T-cell (primary cell): Measurements from ENCODE around the gene DCAF4. TPM values are rescaled to one million over a fixed set of nuclear protein-coding genes. Genes with fewer than 3 reads are reported as not detected.

Experiments used
- ATAC-seq, 4 experiments: fragments of 200-7000 bp in 3 of 4; fragments of 150-1000 bp in 1 of 4; cut with Tn5 transposase; replicated peaks in 1 of 4; 1 replicate in 3 of 4; 2 replicates in 1 of 4; pipeline ENCODE4 v1.10.0; 2021; ENCODE audit warnings: moderate library complexity in 3 of 4, mild to moderate bottlenecking in 2 of 4, moderate number of reproducible peaks in 1 of 4
- CTCF ChIA-PET, 2 donors: fragments of 300-600 bp; sonication (Branson Sonifier 250); formaldehyde crosslinking; loops; one replicate each; lab custom pipeline; 2022; ENCODE audit warnings: antibody characterized with exemption in 2 of 2; lab: Charles Lee
- POLR2A ChIA-PET, 2 donors: fragments of 300-600 bp; sonication (Branson Sonifier 250); formaldehyde crosslinking; loops; one replicate each; lab custom pipeline; 2022; ENCODE audit warnings: antibody characterized with exemption in 2 of 2; lab: Charles Lee
- DNase-seq, 35 experiments: peaks; one replicate each; pipeline versions ENCODE4 v3.0.0 to v3.0.0-alpha.2; 2013 to 2023
- H3K27ac ChIP-seq: one replicate; pipeline ENCODE4 v1.5.1; 2013; ENCODE audit warnings: low read length
- H3K27me3 ChIP-seq, 2 experiments: replicated peaks in 1 of 2; 1 replicate in 1 of 2; 2 replicates in 1 of 2; pipeline versions ENCODE4 v1.6.1 to v1.7.0; 2013; ENCODE audit warnings: low read length in 1 of 2, mixed read lengths in 1 of 2; ENCODE audit not compliant: control insufficient read depth in 2 of 2, insufficient read depth in 2 of 2; ENCODE audit errors: extremely low read depth in 1 of 2
- H3K36me3 ChIP-seq, 2 donors: 1 replicate in 1 of 2; 2 replicates in 1 of 2; pipeline versions ENCODE4 v1.6.1 to v1.7.0; 2013; ENCODE audit warnings: low read length in 1 of 2; ENCODE audit not compliant: control insufficient read depth in 2 of 2, insufficient read depth in 1 of 2; ENCODE audit errors: extremely low read depth in 1 of 2
- H3K4me1 ChIP-seq, 2 experiments: 1 replicate in 1 of 2; 2 replicates in 1 of 2; pipeline versions ENCODE4 v1.6.1 to v1.7.0; 2013; ENCODE audit warnings: low read length in 2 of 2, mixed read lengths in 1 of 2; ENCODE audit not compliant: insufficient read depth in 2 of 2, control insufficient read depth in 1 of 2; ENCODE audit errors: extremely low read depth in 1 of 2
- H3K4me3 ChIP-seq, 2 donors: 1 replicate in 1 of 2; 2 replicates in 1 of 2; pipeline versions ENCODE4 v1.5.1 to v1.7.0; 2013; ENCODE audit warnings: mild to moderate bottlenecking in 2 of 2, low read length in 1 of 2, moderate library complexity in 1 of 2; ENCODE audit not compliant: control insufficient read depth in 1 of 2; ENCODE audit errors: extremely low read depth in 1 of 2
- H3K9me3 ChIP-seq: 2 replicates; pipeline ENCODE4 v1.7.0; 2013
- H3K27ac Mint-ChIP-seq, 2 donors: one replicate each; pipeline ENCODE4 v1.8.0; 2020 to 2021; ENCODE audit warnings: mild to moderate bottlenecking in 2 of 2, mixed read lengths in 2 of 2
- H3K27me3 Mint-ChIP-seq, 2 donors: one replicate each; pipeline ENCODE4 v1.8.0; 2021 to 2022; ENCODE audit warnings: mixed read lengths in 2 of 2
- H3K36me3 Mint-ChIP-seq: one replicate; pipeline ENCODE4 v1.8.0; 2021; ENCODE audit warnings: mixed read lengths
- H3K4me1 Mint-ChIP-seq, 3 donors: one replicate each; pipeline ENCODE4 v1.8.0; 2020 to 2022; ENCODE audit warnings: mixed read lengths in 3 of 3, mild to moderate bottlenecking in 1 of 3
- H3K4me3 Mint-ChIP-seq, 3 donors: one replicate each; pipeline ENCODE4 v1.8.0; 2020 to 2022; ENCODE audit warnings: mild to moderate bottlenecking in 3 of 3, mixed read lengths in 3 of 3, moderate library complexity in 3 of 3
- H3K9me3 Mint-ChIP-seq, 3 donors: one replicate each; pipeline ENCODE4 v1.8.0; 2020 to 2022; ENCODE audit warnings: mixed read lengths in 3 of 3
- WGBS: methylation state at CpG from one replicate; pipeline ENCODE4 v1.1.5; 2013; ENCODE audit warnings: missing lambda C conversion rate; ENCODE audit not compliant: insufficient coverage; 5-methylcytosine and 5-hydroxymethylcytosine counted together
- total RNA-seq, 35 experiments: library from RNA in 6 of 35; stranded (reverse) in 6 of 35; fragments of 120-200 nt in 1 of 35; gene quantifications; one replicate each; pipeline versions ENCODE4 v1.2.1 to v1.2.4 and lab custom pipeline; 2013 to 2026

The DCAF4 gene
- total RNA-seq, 5 donors from 2014 or later (not counting 1 experiment from before 2014, with no cell fraction given): 21.3 to 36.4 (median 25.4) TPM

DNA sequence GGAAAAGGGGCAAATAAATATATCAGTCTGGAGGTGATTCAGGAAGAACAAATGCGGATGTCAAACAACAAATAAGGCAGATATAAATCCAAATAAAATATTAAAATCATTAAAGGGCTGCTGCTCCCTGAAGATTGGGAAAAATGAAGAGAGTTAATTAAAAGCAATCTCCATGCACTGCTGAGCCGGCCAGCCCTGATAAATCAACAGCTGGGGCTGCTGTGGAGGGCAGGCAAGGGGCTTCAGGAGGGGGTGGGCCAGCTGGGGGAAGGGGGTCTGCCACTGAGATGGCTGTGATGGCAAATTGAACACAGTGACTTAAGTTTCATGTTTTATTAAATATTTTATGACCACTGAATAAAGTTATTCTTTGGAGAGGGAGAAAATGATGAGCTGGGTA is 44.7 kb upstream of the DCAF4 start:
- POLR2A ChIA-PET: no interaction called here

GRCh38 chr14:72882047-72882446 is 44.2 kb upstream of the DCAF4 start:
- CTCF ChIA-PET: interaction anchor here (0.6 to 1.0 kb wide), 2 partner anchors 22 to 23 kb away, joined by 3 to 7 read pairs; no protein-coding TSS in a partner anchor
- H3K9me3 Mint-ChIP-seq: no peaks in the 10 kb centered on the region
- Histone ChIP-seq H3K36me3 (no peaks in the 10 kb centered on the region), H3K9me3 (no peaks in the 10 kb centered on the region), H3K4me1 (no peaks in the 10 kb centered on the region), H3K4me3 (no peak overlapping the region), H3K27me3 (peaks cover 0 to 9% of the 10 kb centered on the region in 2 experiments), H3K27ac (no peak overlapping the region)
- H3K27me3 Mint-ChIP-seq: peaks cover 0 to 11% of the 10 kb centered on the region in 2 donors
- H3K36me3 Mint-ChIP-seq: no peaks in the 10 kb centered on the region
- no peak for ATAC-seq
- peaks cover 0 to 2% (median 0%) of the 10 kb centered on the region in 3 donors for H3K4me1 Mint-ChIP-seq
- DNase-seq: no peak
- H3K4me3 Mint-ChIP-seq: no peak overlapping the region
- POLR2A ChIA-PET: no interaction called here
- no CpG with 5 or more reads among the region's 1 CpG for WGBS
- no peak overlapping the region for H3K27ac Mint-ChIP-seq

More for the DNA sequence above, 44.7 kb upstream of the DCAF4 start:
- H3K27ac ChIP-seq: no peak overlapping the region
- peaks cover 0 to 11% of the 10 kb centered on the region in 2 donors for H3K27me3 Mint-ChIP-seq
- H3K4me3 Mint-ChIP-seq: no peak overlapping the region
- no peak overlapping the region for H3K27ac Mint-ChIP-seq
- no peaks in the 10 kb centered on the region for H3K36me3 ChIP-seq
- no peak for ATAC-seq
- H3K9me3 Mint-ChIP-seq: no peaks in the 10 kb centered on the region
- H3K4me1 ChIP-seq: no peaks in the 10 kb centered on the region
- no peaks in the 10 kb centered on the region for H3K9me3 ChIP-seq
- no peak overlapping the region for H3K4me3 ChIP-seq
- no peak for DNase-seq
- H3K36me3 Mint-ChIP-seq: peaks cover 1% of the 10 kb centered on the region
- no CpG with 5 or more reads among the region's 2 CpGs for WGBS
- peaks cover 0 to 2% (median 0%) of the 10 kb centered on the region in 3 donors for H3K4me1 Mint-ChIP-seq
- CTCF ChIA-PET: interaction anchor here (0.6 to 1.0 kb wide), 2 partner anchors 22 to 24 kb away, joined by 3 to 7 read pairs; no protein-coding TSS in a partner anchor
- H3K27me3 ChIP-seq: peaks cover 0 to 9% of the 10 kb centered on the region in 2 experiments

DNA sequence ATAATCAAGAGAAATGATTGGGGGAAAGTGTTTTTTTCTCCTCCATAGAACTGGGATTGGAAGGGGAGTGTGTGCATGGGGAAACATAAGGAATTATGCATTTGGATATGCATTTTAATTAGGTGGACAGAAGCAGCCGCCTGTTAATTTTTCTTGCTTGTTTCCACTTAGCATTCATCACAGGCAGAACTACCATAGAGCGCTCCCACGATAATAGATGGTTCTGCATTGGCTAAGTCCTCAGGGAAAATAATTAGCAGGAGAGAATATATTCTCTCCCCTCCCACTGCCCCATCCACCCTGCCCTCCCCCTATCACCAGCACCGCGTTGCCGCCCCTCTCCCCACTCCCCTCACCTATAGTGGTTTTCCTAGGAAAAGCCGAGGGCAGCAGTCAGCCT is 43.8 kb upstream of the DCAF4 start:
- WGBS: 89% methylated on average over 4 of the region's 7 CpGs
- Histone ChIP-seq H3K27me3 (peaks cover 0 to 9% of the 10 kb centered on the region in 2 experiments), H3K27ac (no peak overlapping the region), H3K9me3 (no peaks in the 10 kb centered on the region), H3K36me3 (no peaks in the 10 kb centered on the region), H3K4me1 (no peaks in the 10 kb centered on the region), H3K4me3 (no peak overlapping the region)
- POLR2A ChIA-PET: no interaction called here
- H3K36me3 Mint-ChIP-seq: no peaks in the 10 kb centered on the region
- no peak for DNase-seq
- no peak overlapping the region for H3K4me3 Mint-ChIP-seq
- no peak overlapping the region for H3K27ac Mint-ChIP-seq
- ATAC-seq: no peak
- CTCF ChIA-PET: no interaction called here
- no peaks in the 10 kb centered on the region for H3K9me3 Mint-ChIP-seq
- H3K27me3 Mint-ChIP-seq: peaks cover 0 to 11% of the 10 kb centered on the region in 2 donors
- peaks cover 0 to 2% (median 0%) of the 10 kb centered on the region in 3 donors for H3K4me1 Mint-ChIP-seq

- H3K4me1 ChIP-seq: no peaks in the 10 kb centered on the region
- Mint-ChIP-seq H3K9me3 (no peaks in the 10 kb centered on the region), H3K4me1 (peaks cover 0 to 2% (median 0%) of the 10 kb centered on the region in 3 donors), H3K36me3 (no peaks in the 10 kb centered on the region), H3K27ac (no peak overlapping the region), H3K4me3 (no peak overlapping the region), H3K27me3 (peaks cover 0 to 11% of the 10 kb centered on the region in 2 donors)
- H3K36me3 ChIP-seq: no peaks in the 10 kb centered on the region
- no peaks in the 10 kb centered on the region for H3K9me3 ChIP-seq
- ChIA-PET POLR2A (no interaction called here), CTCF (interaction anchor here in 1 of 2 donors (0.7 kb wide), 1 partner anchor 345 kb away, joined by 5 read pairs; no protein-coding TSS in a partner anchor)
- no peak for DNase-seq
- H3K4me3 ChIP-seq: no peak overlapping the region
- no peak for ATAC-seq
- no CpG with 5 or more reads among the region's 2 CpGs for WGBS
- peaks cover 0 to 9% of the 10 kb centered on the region in 2 experiments for H3K27me3 ChIP-seq
- H3K27ac ChIP-seq: no peak overlapping the region
Measured at GRCh38 chr14:72883109-72883508, 43.2 kb upstream of the DCAF4 start.

- no peak overlapping the region for H3K27ac ChIP-seq
- H3K9me3 ChIP-seq: no peaks in the 10 kb centered on the region
- ChIA-PET CTCF (interaction anchor here in 1 of 2 donors (0.7 kb wide), 1 partner anchor 346 kb away, joined by 5 read pairs; no protein-coding TSS in a partner anchor), POLR2A (interaction anchor here in 1 of 2 donors (0.6 kb wide), 1 partner anchor 546 kb away, joined by 4 read pairs; no protein-coding TSS in a partner anchor)
- peaks cover 0 to 6% of the 10 kb centered on the region in 2 experiments for H3K27me3 ChIP-seq
- no peak overlapping the region for H3K4me3 ChIP-seq
- WGBS: no CpG with 5 or more reads among the region's 4 CpGs
- no peak for ATAC-seq
- no peak overlapping the region for H3K4me3 Mint-ChIP-seq
- no peaks in the 10 kb centered on the region for H3K4me1 ChIP-seq
- no peaks in the 10 kb centered on the region for H3K9me3 Mint-ChIP-seq
- no peaks in the 10 kb centered on the region for H3K36me3 ChIP-seq
- peaks cover 0 to 2% (median 0%) of the 10 kb centered on the region in 3 donors for H3K4me1 Mint-ChIP-seq
- no peaks in the 10 kb centered on the region for H3K36me3 Mint-ChIP-seq
- H3K27me3 Mint-ChIP-seq: peaks cover 0 to 11% of the 10 kb centered on the region in 2 donors
- no peak for DNase-seq
- H3K27ac Mint-ChIP-seq: no peak overlapping the region
Measured at GRCh38 chr14:72883961-72884360, 42.3 kb upstream of the DCAF4 start.

- Histone ChIP-seq H3K36me3 (no peaks in the 10 kb centered on the region), H3K9me3 (no peaks in the 10 kb centered on the region), H3K27me3 (peaks cover 0 to 6% of the 10 kb centered on the region in 2 experiments), H3K4me3 (no peak overlapping the region), H3K4me1 (no peaks in the 10 kb centered on the region), H3K27ac (no peak overlapping the region)
- H3K27me3 Mint-ChIP-seq: peaks cover 0 to 11% of the 10 kb centered on the region in 2 donors
- POLR2A ChIA-PET: no interaction called here
- no peak for ATAC-seq
- peaks cover 0 to 2% (median 0%) of the 10 kb centered on the region in 3 donors for H3K4me1 Mint-ChIP-seq
- H3K36me3 Mint-ChIP-seq: no peaks in the 10 kb centered on the region
- H3K4me3 Mint-ChIP-seq: no peak overlapping the region
- no peak overlapping the region for H3K27ac Mint-ChIP-seq
- WGBS: no CpG with 5 or more reads among the region's 4 CpGs
- DNase-seq: no peak
- no peaks in the 10 kb centered on the region for H3K9me3 Mint-ChIP-seq
- CTCF ChIA-PET: interaction anchor here in 1 of 2 donors (0.5 kb wide), 1 partner anchor 353 kb away, joined by 10 read pairs; no protein-coding TSS in a partner anchor
Measured at GRCh38 chr14:72884386-72884785, 41.9 kb upstream of the DCAF4 start.
